ENCODE results near the gene CCDC88A. TPM values are rescaled to one million over a fixed set of nuclear protein-coding genes. Genes with fewer than 3 reads are reported as not detected.

The CCDC88A gene
- total RNA-seq, 2 experiments from 2014 or later, result 14.8 to 15.8 TPM

DNA sequence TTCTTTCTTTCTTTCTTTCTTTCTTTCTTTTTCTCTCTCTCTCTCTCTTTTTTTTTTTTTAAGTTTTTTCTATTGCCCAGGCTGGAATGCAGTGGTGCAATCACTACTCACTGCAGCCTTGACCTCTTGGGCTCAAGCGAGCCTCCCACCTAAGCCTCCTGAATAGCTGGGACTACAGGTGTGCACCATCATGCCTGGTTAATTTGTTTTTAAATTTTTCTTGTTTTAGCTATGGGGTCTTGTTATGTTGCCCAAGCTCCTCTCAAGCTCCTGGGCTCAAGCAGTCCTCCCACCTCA is 19.4 kb upstream of the CCDC88A start:
- Mint-ChIP-seq H3K27ac (no peak overlapping the region), H3K9me3 (no peaks in the 10 kb centered on the region), H3K36me3 (ENCODE audit: low read depth) (no peaks in the 10 kb centered on the region), H3K27me3 (peaks cover 8% of the 10 kb centered on the region), H3K4me1 (ENCODE audit: low read depth) (no peaks in the 10 kb centered on the region), H3K4me3 (no peak overlapping the region)
- no peak for DNase-seq
- TF ChIP-seq, protein P1, sequence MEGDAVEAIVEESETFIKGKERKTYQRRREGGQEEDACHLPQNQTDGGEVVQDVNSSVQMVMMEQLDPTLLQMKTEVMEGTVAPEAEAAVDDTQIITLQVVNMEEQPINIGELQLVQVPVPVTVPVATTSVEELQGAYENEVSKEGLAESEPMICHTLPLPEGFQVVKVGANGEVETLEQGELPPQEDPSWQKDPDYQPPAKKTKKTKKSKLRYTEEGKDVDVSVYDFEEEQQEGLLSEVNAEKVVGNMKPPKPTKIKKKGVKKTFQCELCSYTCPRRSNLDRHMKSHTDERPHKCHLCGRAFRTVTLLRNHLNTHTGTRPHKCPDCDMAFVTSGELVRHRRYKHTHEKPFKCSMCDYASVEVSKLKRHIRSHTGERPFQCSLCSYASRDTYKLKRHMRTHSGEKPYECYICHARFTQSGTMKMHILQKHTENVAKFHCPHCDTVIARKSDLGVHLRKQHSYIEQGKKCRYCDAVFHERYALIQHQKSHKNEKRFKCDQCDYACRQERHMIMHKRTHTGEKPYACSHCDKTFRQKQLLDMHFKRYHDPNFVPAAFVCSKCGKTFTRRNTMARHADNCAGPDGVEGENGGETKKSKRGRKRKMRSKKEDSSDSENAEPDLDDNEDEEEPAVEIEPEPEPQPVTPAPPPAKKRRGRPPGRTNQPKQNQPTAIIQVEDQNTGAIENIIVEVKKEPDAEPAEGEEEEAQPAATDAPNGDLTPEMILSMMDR (IDR thresholded peaks at IDR 0.05), result no peak
- ChIA-PET POLR2A (interaction anchor here (0.7 kb wide), 1 partner anchor 14 kb away, joined by 3 read pairs; no protein-coding TSS in a partner anchor), CTCF (no interaction called here)
- intact Hi-C loops (cut with micrococcal nuclease), result no loop called here
- ATAC-seq, result no peak

GRCh38 chr2:55438391-55439100 is 18.9 kb upstream of the CCDC88A start:
- Mint-ChIP-seq H3K36me3 (ENCODE audit: low read depth) (no peaks in the 10 kb centered on the region), H3K27ac (no peak overlapping the region), H3K9me3 (no peaks in the 10 kb centered on the region), H3K4me1 (ENCODE audit: low read depth) (no peaks in the 10 kb centered on the region), H3K4me3 (no peak overlapping the region), H3K27me3 (peaks cover 8% of the 10 kb centered on the region)
- ATAC-seq, result no peak
- ChIA-PET POLR2A (interaction anchor here (0.7 to 0.9 kb wide), 2 partner anchors 14 to 65 kb away, joined by 3 read pairs; no protein-coding TSS in a partner anchor), CTCF (no interaction called here)
- intact Hi-C loops (cut with micrococcal nuclease), result no loop called here
- DNase-seq, result no peak
- TF ChIP-seq, protein P1 (IDR thresholded peaks at IDR 0.05), result no peak

DNA sequence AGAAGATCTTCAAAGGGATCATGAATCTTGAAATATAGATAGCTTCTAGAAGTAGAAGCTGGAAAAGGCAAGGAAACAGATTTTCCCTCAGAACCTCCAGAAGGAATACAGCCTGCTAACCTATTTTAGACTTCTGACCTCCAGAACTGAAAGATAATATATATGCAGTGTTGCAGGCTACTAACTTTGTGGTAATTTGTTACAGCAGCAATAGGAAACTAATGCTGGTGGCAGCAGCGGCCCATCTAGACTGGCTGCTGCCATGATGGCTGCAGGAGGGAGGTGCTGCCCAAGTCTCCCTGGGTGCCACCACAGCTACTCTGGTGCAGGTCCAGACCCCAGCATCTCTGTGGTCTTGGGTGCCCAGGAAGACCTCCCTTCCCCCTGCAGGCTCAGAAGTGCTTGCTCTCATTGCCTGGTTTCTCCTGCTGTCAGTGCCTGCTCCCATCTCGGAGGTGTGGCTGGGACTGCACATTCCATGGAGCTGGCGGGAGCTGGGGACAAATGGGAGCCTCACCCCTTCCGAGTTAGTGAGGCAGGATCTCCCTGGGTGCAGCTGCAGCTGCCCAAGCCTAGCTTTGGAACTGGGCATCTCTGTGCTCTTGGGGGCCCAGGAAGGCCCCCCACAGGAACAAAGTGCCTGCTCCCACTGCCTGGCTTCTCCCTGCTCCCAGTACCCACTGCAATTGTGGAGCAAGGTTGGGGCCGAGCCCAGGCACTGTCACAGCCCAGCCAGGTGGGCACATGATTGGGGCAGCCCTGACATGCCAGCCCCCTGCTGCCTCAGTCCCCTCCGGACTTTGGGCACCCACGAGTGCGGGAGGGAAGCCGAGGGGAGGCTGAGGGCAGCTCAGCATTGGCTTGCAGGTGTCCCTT is 18.1 kb upstream of the CCDC88A start:
- TF ChIP-seq, protein P1 (IDR thresholded peaks at IDR 0.05), result no peak
- no peak overlapping the region for H3K4me3 Mint-ChIP-seq
- ChIA-PET POLR2A (interaction anchor here (0.9 kb wide), 1 partner anchor 65 kb away, joined by 3 read pairs; no protein-coding TSS in a partner anchor), CTCF (no interaction called here)
- H3K27ac Mint-ChIP-seq, result no peak overlapping the region
- no peaks in the 10 kb centered on the region for H3K9me3 Mint-ChIP-seq
- ATAC-seq (no peak), DNase-seq (no peak)
- no peaks in the 10 kb centered on the region for H3K36me3 Mint-ChIP-seq (ENCODE audit: low read depth)
- H3K27me3 Mint-ChIP-seq, result peaks cover 6% of the 10 kb centered on the region
- intact Hi-C loops (cut with micrococcal nuclease), result no loop called here
- H3K4me1 Mint-ChIP-seq (ENCODE audit: low read depth), result no peaks in the 10 kb centered on the region

GRCh38 chr2:55431982-55432627 is 12.4 kb upstream of the CCDC88A start:
- POLR2A ChIA-PET, result no interaction called here
- intact Hi-C loops (cut with micrococcal nuclease), result no loop called here
- peaks cover 9% of the 10 kb centered on the region for H3K4me1 Mint-ChIP-seq (ENCODE audit: low read depth)
- DNase-seq, result no peak
- H3K27ac Mint-ChIP-seq, result no peak overlapping the region
- TF ChIP-seq, protein P1 (IDR thresholded peaks at IDR 0.05), result peak; percentile 57
- no peaks in the 10 kb centered on the region for H3K27me3 Mint-ChIP-seq
- CTCF ChIA-PET, result interaction anchor here (0.7 to 2.5 kb wide), 7 partner anchors 10 to 180 kb away, joined by 3 to 9 read pairs (median 3); no protein-coding TSS in a partner anchor
- H3K36me3 Mint-ChIP-seq (ENCODE audit: low read depth), result no peaks in the 10 kb centered on the region
- no peaks in the 10 kb centered on the region for H3K9me3 Mint-ChIP-seq
- no peak overlapping the region for H3K4me3 Mint-ChIP-seq
- peak; percentile 56 for ATAC-seq
